Thyroid gland (tissue), 4 donors: ENCODE measurements around the gene TANGO2. TPM values are rescaled to one million over a fixed set of nuclear protein-coding genes. Genes with fewer than 3 reads are reported as not detected.

ENCODE experiments used
- DNase-seq, 2 donors: peaks; one replicate each; pipeline ENCODE4 v3.0.0-alpha.2; 2019
- H3K27ac ChIP-seq, 3 donors: fragments of 200-600 bp; sonication (generic); 1 replicate in 2 of 3; 2 replicates in 1 of 3; pipeline ENCODE4 v1.5.1; 2016 to 2019; ENCODE audit warnings: mild to moderate bottlenecking in 1 of 3, moderate library complexity in 1 of 3
- H3K27me3 ChIP-seq: fragments of 200-600 bp; sonication (generic); one replicate; pipeline ENCODE4 v1.5.1; 2019
- H3K36me3 ChIP-seq, 2 donors: fragments of 200-600 bp; sonication (generic); one replicate each; pipeline ENCODE4 v1.5.1; 2016 to 2019
- H3K4me1 ChIP-seq, 2 donors: fragments of 200-600 bp; sonication (generic); one replicate each; pipeline ENCODE4 v1.5.1; 2017 to 2019
- H3K4me3 ChIP-seq, 3 donors: fragments of 200-600 bp; sonication (generic); replicated peaks in 1 of 3; 1 replicate in 2 of 3; 2 replicates in 1 of 3; pipeline ENCODE4 v1.5.1; 2016; ENCODE audit warnings: mild to moderate bottlenecking in 1 of 3
- H3K9me3 ChIP-seq: fragments of 200-600 bp; sonication (generic); one replicate; pipeline ENCODE4 v1.5.1; 2017
- CTCF ChIP-seq, 6 experiments: fragments of 200-600 bp in 3 of 6; fragments of 450-650 bp in 3 of 6; sonication (generic) in 3 of 6; IDR thresholded peaks; one replicate each; pipeline ENCODE4 v1.5.1; 2016 to 2019; ENCODE audit warnings: antibody characterized with exemption in 6 of 6, mild to moderate bottlenecking in 2 of 6, inconsistent platforms in 1 of 6, moderate library complexity in 1 of 6
- POLR2A ChIP-seq, 2 donors: fragments of 450-650 bp; IDR thresholded peaks; one replicate each; pipeline ENCODE4 v1.6.1; 2017; ENCODE audit warnings: antibody characterized with exemption in 2 of 2, mild to moderate bottlenecking in 2 of 2, moderate library complexity in 1 of 2
- WGBS, 2 donors: methylation state at CpG; one replicate each; pipeline ENCODE4 v1.1.5; 2017; 5-methylcytosine and 5-hydroxymethylcytosine counted together
- intact Hi-C: fragments of 100-400 bp; cut with DNase I; formaldehyde crosslinking; loops from one replicate; pipeline ENCODE4 v1.15.1; 2023
- total RNA-seq, 4 donors: library from RNA; depleted of rRNA; stranded (reverse); fragments of >200 nt; gene quantifications; one replicate each; pipeline ENCODE4 v1.2.3, GENCODE V29; 2016

Gene TANGO2
- total RNA-seq, 4 donors from 2014 or later = 50.3 to 82.7 (median 65.2) TPM

- WGBS, 2 donors = 97 to 98% methylated on average over 3 of the region's 3 CpGs
- intact Hi-C loops = no loop called here
Measured at GRCh38 chr22:20004464-20004863, 16.4 kb upstream of the TANGO2 start.

GRCh38 chr22:20008221-20008995 lies 12.5 kb upstream of the TANGO2 start:
- Histone ChIP-seq H3K9me3 (no peaks in the 10 kb centered on the region), H3K4me1 (peaks cover 0 to 9% of the 10 kb centered on the region in 2 donors), H3K27ac (no peak overlapping the region), H3K36me3 (no peaks in the 10 kb centered on the region), H3K27me3 (no peaks in the 10 kb centered on the region), H3K4me3 (no peak overlapping the region)
- intact Hi-C loops = no loop called here
- no peak for TF ChIP-seq CTCF (IDR thresholded peaks at IDR 0.05)
- TF ChIP-seq POLR2A (IDR thresholded peaks at IDR 0.05) = no peak
- WGBS, 2 donors = 90 to 93% methylated on average over 9 to 11 of the region's 11 CpGs
- no peak for DNase-seq

More at GRCh38 chr22:20004464-20004863, 16.4 kb upstream of the TANGO2 start:
- Histone ChIP-seq H3K4me1 (peaks cover 31 to 36% of the 10 kb centered on the region in 2 donors), H3K27me3 (no peaks in the 10 kb centered on the region), H3K4me3 (no peak overlapping the region), H3K9me3 (no peaks in the 10 kb centered on the region), H3K27ac (no peak overlapping the region), H3K36me3 (no peaks in the 10 kb centered on the region)
- no peak for DNase-seq
- no peak for TF ChIP-seq CTCF (IDR thresholded peaks at IDR 0.05)
- TF ChIP-seq POLR2A (IDR thresholded peaks at IDR 0.05) = no peak

- no peak overlapping the region for H3K27ac ChIP-seq
- H3K4me1 ChIP-seq = peaks cover 4 to 15% of the 10 kb centered on the region in 2 donors
- no peaks in the 10 kb centered on the region for H3K27me3 ChIP-seq
- intact Hi-C loops = no loop called here
- 85 to 87% methylated on average over 4 to 8 of the region's 9 CpGs for WGBS, 2 donors
- DNase-seq = no peak
- no peaks in the 10 kb centered on the region for H3K36me3 ChIP-seq
- H3K9me3 ChIP-seq = no peaks in the 10 kb centered on the region
- TF ChIP-seq POLR2A (IDR thresholded peaks at IDR 0.05) = no peak
- TF ChIP-seq CTCF (IDR thresholded peaks at IDR 0.05) = no peak
- no peak overlapping the region for H3K4me3 ChIP-seq
Measured at GRCh38 chr22:20009018-20009491, 11.9 kb upstream of the TANGO2 start.

GRCh38 chr22:20009582-20010306 lies 11.2 kb upstream of the TANGO2 start:
- 96 to 100% methylated on average over 4 to 8 of the region's 8 CpGs for WGBS, 2 donors
- DNase-seq = no peak
- intact Hi-C loops = no loop called here

More at GRCh38 chr22:20009582-20010306, 11.2 kb upstream of the TANGO2 start:
- no peak overlapping the region for H3K4me3 ChIP-seq
- no peak overlapping the region for H3K27ac ChIP-seq
- H3K9me3 ChIP-seq = no peaks in the 10 kb centered on the region
- no peak for TF ChIP-seq CTCF (IDR thresholded peaks at IDR 0.05)
- TF ChIP-seq POLR2A (IDR thresholded peaks at IDR 0.05) = no peak
- H3K36me3 ChIP-seq = no peaks in the 10 kb centered on the region
- H3K27me3 ChIP-seq = no peaks in the 10 kb centered on the region
- peaks cover 8 to 20% of the 10 kb centered on the region in 2 donors for H3K4me1 ChIP-seq
